GM12874 (cell line): ENCODE results near the gene NDUFA3.

Experiments
- TF ChIP-seq, protein P1 (sequence below): IDR thresholded peaks from 2 replicates; pipeline ENCODE4 v1.5.1; 2011; ENCODE audit warnings: low read depth, mild to moderate bottlenecking, control low read depth, low read length, moderate library complexity; ENCODE audit not compliant: insufficient read depth

NDUFA3 gene

DNA sequence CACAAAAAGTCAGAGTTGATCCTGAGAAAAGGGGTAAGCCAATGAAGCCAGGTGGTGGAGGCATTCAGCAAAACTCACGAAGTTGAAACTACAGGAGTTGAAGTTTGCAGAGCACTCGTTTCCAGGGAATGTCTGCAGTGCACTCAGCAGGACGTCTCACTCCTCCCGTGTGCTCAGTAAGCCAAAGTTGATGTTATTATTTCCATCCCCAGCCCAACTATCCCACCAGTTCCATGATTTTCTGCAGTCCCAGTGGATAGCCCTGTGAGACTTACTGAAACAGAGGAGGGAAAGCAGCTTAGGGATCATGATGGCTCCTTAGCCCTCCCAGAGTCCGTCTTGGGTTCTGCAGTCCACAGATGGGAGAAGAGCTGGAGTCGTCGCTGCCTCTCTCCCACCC is 21.6 kb upstream of the NDUFA3 start, which contains the start of gene TARM1:
TARM1 (minus strand) TSS at position 334 of the 400 bp plus-strand sequence; CDS start at position 309, 25 bp downstream.
- TF ChIP-seq, protein P1, sequence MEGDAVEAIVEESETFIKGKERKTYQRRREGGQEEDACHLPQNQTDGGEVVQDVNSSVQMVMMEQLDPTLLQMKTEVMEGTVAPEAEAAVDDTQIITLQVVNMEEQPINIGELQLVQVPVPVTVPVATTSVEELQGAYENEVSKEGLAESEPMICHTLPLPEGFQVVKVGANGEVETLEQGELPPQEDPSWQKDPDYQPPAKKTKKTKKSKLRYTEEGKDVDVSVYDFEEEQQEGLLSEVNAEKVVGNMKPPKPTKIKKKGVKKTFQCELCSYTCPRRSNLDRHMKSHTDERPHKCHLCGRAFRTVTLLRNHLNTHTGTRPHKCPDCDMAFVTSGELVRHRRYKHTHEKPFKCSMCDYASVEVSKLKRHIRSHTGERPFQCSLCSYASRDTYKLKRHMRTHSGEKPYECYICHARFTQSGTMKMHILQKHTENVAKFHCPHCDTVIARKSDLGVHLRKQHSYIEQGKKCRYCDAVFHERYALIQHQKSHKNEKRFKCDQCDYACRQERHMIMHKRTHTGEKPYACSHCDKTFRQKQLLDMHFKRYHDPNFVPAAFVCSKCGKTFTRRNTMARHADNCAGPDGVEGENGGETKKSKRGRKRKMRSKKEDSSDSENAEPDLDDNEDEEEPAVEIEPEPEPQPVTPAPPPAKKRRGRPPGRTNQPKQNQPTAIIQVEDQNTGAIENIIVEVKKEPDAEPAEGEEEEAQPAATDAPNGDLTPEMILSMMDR = no peak

DNA sequence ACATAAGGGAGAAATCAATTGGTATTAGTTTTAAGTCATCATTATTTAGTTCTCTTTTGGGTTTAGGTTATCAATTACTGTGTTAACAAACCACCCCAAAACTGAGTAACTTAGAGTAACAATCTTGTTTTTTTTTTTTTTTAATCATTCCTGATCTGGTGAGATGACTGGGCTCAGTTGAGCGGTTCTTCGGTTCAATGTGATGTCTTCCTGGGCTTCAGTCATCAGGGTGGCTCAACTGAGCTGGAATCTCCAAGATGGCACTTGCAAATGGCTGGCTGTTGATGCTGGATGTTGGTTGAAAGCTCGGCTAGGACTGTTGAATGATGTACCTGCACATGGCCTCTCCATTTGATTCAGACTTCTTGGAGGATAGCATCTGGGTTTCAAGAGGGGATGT is 18.2 kb upstream of the NDUFA3 start:
- TF ChIP-seq, protein P1 = no peak

DNA sequence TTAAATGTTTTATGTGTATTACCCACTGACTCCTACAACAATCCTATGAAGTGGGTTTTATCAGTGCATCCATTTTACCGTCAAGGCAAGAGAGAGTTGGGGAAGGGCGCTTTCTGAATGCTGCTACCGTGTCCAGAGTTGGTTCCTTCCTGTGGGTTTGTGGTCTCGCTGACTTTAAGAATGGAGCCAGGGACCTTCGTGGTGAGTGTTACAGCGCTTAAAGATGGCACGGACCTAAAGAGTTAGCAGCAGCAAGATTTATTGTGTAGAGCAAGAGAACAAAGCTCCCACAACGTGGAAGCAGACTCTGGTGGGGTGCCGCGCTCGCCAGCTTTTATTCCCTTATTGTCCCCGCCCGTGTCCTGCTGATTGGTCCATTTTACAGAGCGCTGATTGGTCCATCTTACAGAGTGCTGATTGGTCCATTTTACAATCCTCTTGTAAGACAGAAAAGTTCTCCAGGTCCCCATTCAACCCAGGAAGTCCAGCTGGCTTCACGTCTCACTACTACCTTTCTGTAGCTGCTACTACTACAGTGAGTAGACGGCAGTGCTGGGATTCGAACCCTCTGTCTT is 8.1 kb upstream of the NDUFA3 start:
- TF ChIP-seq, protein P1 = no peak

DNA sequence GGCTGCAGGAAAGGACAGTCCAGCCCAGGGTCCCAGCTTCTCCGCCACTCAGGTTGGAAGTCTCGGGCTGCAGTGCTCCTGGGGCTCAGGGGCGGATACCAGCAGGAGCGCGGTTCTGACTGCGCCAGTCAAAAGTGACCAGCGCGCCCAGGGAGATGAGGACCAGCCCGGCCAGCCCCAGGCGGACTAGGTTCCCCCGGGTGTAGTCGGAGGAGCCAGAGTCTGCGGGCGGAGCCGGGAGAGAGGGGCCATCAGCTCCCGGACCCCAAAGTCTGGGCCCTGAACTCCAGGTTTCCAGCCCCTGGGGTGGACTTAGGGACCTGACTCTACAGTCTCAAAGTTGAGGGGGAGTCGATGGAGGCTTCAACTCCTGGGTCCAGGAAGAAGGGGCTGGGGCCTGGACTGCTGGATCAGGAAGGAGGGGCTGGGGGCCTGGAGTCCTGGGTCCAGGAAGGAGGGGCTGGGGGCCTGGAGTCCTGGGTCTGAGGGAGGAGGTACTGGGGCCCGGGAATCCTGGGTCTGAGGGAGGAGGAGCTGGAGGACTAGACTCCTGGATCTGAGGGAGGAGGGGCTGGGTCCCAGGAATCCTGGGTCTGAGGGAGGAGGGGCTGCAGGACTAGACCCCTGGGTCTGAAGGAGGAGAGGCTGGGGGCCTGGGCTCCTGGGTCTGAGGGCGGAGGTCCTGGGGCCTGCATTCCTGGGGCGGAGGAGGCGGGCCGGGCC is 7.4 kb upstream of the NDUFA3 start:
- TF ChIP-seq, protein P1 = no peak

DNA sequence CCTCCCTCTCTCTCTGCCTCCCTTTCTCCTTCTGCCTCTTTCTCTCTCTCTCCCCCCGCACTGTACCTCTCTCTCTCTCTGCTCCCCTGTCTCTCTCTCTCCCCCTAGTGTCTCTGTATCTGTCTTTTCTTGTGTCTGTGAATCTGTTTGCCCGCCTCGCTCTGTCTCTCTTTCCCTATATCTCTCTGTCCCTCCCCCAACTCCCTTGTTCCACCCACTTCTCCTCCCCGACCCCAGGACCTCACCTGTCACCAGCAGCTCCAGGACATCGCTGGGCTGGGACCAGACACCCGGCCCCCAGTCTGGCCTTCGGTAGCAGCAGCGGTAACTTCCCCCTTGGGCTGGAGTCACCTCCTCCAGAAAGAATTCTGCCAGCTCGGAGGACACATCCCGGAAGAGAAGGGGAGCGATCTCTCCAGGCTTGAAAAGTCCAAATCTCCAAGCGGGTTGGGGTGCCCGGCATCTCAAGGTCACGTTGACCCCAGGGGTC is 6.0 kb upstream of the NDUFA3 start:
- TF ChIP-seq, protein P1 = 0 out of 2 replicates have a peak, but pooled peaks have one; percentile 8

DNA sequence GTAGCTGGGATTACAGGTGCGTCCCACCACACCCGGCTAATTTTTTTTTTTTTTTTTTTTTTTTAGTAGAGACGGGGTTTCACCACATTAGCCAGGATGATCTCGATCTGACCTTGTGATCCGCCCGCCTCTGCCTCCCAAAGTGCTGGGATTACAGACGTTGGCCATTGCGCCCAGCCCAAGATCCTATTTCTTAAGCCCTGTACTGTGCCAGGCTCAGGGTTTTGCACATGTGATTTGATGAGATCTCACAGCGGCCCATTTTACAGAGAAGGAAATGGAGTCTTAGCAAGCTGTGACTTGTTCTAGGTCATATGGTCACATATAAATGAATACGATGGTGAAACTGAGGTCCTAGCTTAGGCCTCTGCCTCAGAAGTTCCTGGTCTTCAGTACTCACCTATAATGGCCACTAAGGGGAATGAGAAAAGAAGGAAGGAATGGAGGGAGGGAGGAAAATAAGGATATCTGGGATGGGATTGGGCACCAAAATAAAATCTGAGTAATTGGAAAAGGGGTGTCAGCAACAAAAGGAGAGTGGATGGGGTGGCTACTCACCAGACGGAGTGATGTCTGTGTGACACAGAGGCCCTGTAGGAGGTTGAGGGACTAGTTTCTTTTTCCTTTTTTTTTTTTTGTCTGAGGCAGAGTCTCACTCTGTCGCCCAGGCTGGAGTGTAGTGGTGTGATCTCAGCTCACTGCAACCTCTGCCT is 3.3 kb upstream of the NDUFA3 start:
- TF ChIP-seq, protein P1 = no peak

DNA sequence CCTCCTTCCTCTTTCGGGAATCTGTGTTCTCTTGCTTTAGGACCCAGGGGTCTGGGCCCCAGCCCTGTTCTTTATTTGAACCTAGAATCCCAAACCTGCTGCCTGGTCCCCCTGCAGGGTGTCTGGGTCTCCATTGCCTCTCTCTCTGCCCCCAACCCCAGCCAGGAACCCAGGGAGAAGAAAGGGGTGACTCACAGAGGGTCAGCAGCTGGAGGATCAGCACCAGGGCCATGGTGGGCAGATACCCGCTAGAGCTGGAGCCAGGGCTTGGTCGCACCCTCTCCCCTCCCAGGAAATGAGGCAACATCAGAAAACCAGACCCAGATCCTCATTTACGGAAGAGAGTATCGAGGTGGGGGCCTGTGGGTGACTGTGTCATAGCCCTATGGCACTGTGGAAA is 2.1 kb upstream of the NDUFA3 start, which contains the start of gene OSCAR:
OSCAR (minus strand) TSS at position 243 of the 400 bp plus-strand sequence; CDS start at position 232, 11 bp downstream.
- TF ChIP-seq, protein P1 = no peak
